Measurements from ENCODE around the gene SNRPA.
A peak's percentile ranks its signal among the peaks of the same experiment; 100 is the strongest.
"Not testable (repeated sequence)": the region's sequence is repeated elsewhere in the genome, so short reads cannot be mapped to it uniquely, and the experiment has no call there.

Gene SNRPA

GRCh38 chr19:40768869-40769268 is 17.9 kb downstream of the SNRPA start:
- peaks cover 32 to 55% (median 37%) of the 10 kb centered on the region in 3 donors for H3K36me3 ChIP-seq
- no peaks in the 10 kb centered on the region for H3K9me3 ChIP-seq

DNA sequence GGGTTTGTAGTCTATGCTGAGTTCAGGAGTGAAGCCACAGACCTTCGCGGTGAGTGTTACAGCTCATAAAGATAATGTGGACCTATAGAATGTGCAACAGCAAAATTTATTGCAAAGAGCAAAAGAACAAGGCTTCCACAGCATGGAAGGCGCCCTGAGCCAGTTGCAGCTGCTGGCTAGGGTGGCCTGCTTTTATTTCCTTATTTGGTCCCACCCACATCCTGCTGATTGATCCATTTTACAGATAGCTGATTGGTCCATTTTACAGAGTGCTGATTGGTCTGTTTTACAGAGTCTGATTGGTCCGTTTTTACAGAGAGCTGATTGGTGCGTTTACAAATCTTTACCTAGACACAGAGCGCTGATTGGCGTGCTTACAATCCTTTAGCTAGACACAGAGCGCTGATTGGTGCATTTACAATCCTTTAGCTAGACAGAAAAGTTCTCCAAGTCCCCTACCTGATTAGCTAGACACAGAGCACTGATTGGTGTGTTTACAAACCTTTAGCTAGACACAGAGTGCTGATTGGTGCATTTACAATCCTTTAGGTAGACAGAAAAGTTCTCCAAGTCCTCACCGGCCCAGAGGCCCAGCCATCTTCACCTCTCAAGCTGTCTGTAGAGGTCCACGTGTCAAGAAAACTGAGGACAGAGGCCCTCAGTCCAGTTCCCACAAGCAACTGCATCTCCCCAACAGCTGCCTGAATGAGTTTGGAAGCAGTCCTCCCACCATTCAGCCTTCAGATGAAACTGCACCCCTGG is 20.3 kb downstream of the SNRPA start:
- H3K4me3 ChIP-seq; intact Hi-C loops (cut with DNase I; ENCODE audit: low total_unique reads); DNase-seq; H3K9me3 ChIP-seq; H3K27me3 ChIP-seq; H3K27ac ChIP-seq; H3K4me1 ChIP-seq: not testable (repeated sequence)
- H3K36me3 ChIP-seq, result peaks cover 10 to 31% (median 13%) of the 10 kb centered on the region in 3 donors

More at GRCh38 chr19:40768869-40769268, 17.9 kb downstream of the SNRPA start:
- Histone ChIP-seq H3K27ac (no peak overlapping the region), H3K27me3 (no peaks in the 10 kb centered on the region), H3K4me1 (no peaks in the 10 kb centered on the region), H3K4me3 (no peak overlapping the region)
- DNase-seq, result no peak
- TF ChIP-seq, protein P1, sequence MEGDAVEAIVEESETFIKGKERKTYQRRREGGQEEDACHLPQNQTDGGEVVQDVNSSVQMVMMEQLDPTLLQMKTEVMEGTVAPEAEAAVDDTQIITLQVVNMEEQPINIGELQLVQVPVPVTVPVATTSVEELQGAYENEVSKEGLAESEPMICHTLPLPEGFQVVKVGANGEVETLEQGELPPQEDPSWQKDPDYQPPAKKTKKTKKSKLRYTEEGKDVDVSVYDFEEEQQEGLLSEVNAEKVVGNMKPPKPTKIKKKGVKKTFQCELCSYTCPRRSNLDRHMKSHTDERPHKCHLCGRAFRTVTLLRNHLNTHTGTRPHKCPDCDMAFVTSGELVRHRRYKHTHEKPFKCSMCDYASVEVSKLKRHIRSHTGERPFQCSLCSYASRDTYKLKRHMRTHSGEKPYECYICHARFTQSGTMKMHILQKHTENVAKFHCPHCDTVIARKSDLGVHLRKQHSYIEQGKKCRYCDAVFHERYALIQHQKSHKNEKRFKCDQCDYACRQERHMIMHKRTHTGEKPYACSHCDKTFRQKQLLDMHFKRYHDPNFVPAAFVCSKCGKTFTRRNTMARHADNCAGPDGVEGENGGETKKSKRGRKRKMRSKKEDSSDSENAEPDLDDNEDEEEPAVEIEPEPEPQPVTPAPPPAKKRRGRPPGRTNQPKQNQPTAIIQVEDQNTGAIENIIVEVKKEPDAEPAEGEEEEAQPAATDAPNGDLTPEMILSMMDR (IDR thresholded peaks at IDR 0.05), result no peak
- intact Hi-C loops (cut with DNase I; ENCODE audit: low total_unique reads), result no loop called here

GRCh38 chr19:40774916-40775631 is 24.1 kb downstream of the SNRPA start, which contains the start of gene MIA:
MIA (plus strand) TSS chr19:40775521; CDS start chr19:40775543, 22 bp downstream.
- Histone ChIP-seq H3K4me1 (peaks cover 0 to 22% (median 14%) of the 10 kb centered on the region in 4 donors), H3K36me3 (no peaks in the 10 kb centered on the region), H3K27me3 (no peaks in the 10 kb centered on the region), H3K4me3 (no peak within 1 kb of the TSS), H3K9me3 (no peaks in the 10 kb centered on the region), H3K27ac (peak within 1 kb of the TSS in 1 of 2 donors; percentile 88)
- TF ChIP-seq, protein P1 (IDR thresholded peaks at IDR 0.05), result no peak
- DNase-seq, result no peak
- intact Hi-C loops (cut with DNase I; ENCODE audit: low total_unique reads), result no loop called here

DNA sequence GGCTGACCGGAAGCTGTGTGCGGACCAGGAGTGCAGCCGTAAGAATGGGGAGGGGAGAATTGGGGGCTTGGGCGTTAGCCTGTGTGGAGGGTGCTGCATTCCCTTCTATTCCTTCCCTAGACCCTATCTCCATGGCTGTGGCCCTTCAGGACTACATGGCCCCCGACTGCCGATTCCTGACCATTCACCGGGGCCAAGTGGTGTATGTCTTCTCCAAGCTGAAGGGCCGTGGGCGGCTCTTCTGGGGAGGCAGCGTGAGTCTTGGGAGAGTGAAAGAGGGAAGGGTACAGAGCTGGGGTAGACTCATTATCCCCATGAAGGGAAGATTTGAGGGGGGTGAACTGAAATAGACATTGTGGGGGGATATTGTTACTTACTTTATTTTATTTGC is 24.6 kb downstream of the SNRPA start:
- TF ChIP-seq, protein P1 (IDR thresholded peaks at IDR 0.05), result no peak
- Histone ChIP-seq H3K4me3 (no peak overlapping the region), H3K27ac (no peak overlapping the region), H3K9me3 (no peaks in the 10 kb centered on the region), H3K27me3 (no peaks in the 10 kb centered on the region), H3K4me1 (peaks cover 0 to 22% (median 14%) of the 10 kb centered on the region in 4 donors), H3K36me3 (no peaks in the 10 kb centered on the region)
- no peak for DNase-seq
- intact Hi-C loops (cut with DNase I; ENCODE audit: low total_unique reads), result no loop called here

GRCh38 chr19:40776364-40776763 is 25.4 kb downstream of the SNRPA start:
- DNase-seq, result no peak
- Histone ChIP-seq H3K36me3 (no peaks in the 10 kb centered on the region), H3K27me3 (no peaks in the 10 kb centered on the region), H3K27ac (peak overlapping the region in 1 of 2 donors; percentile 88), H3K4me3 (no peak overlapping the region), H3K4me1 (peaks cover 0 to 22% (median 14%) of the 10 kb centered on the region in 4 donors), H3K9me3 (no peaks in the 10 kb centered on the region)
- intact Hi-C loops (cut with DNase I; ENCODE audit: low total_unique reads), result no loop called here
- TF ChIP-seq, protein P1 (IDR thresholded peaks at IDR 0.05), result no peak
